BJ (cell line): ENCODE results near the gene MRPL2. TPM values are rescaled to one million over a fixed set of nuclear protein-coding genes. Genes with fewer than 3 reads are reported as not detected.
A peak's percentile ranks its signal among the peaks of the same experiment; 100 is the strongest.

Experiments
- CTCF ChIA-PET: fragments of 350-600 bp; formaldehyde crosslinking; extraction: SDS; loops from one replicate; lab custom pipeline; 2021; ENCODE audit warnings: antibody characterized with exemption, inconsistent platforms; lab: Yijun Ruan, JAX
- POLR2A ChIA-PET: fragments of 300-600 bp; sonication (Branson Sonifier 250); formaldehyde crosslinking; extraction: SDS; loops from one replicate; lab custom pipeline; 2021; ENCODE audit warnings: antibody characterized with exemption; lab: Charles Lee
- DNase-seq: peaks from one replicate; pipeline ENCODE4 v3.0.0-alpha.2; 2011; ENCODE audit warnings: low read depth
- H3K27me3 ChIP-seq: 2 replicates; pipeline ENCODE4 v1.6.0; 2011; ENCODE audit warnings: low read length; ENCODE audit not compliant: control insufficient read depth, insufficient read depth
- H3K36me3 ChIP-seq: 2 replicates; pipeline ENCODE4 v1.5.1; 2011; ENCODE audit warnings: low read length; ENCODE audit not compliant: control insufficient read depth, insufficient read depth
- H3K4me3 ChIP-seq: 2 replicates; pipeline ENCODE4 v1.5.1; 2011; ENCODE audit warnings: low read depth, mild to moderate bottlenecking, control low read depth, low read length
- polyA plus RNA-seq: library from polyadenylated mRNA; depleted of rRNA; stranded (reverse); fragments of >200 nt; gene quantifications from 2 replicates; pipeline ENCODE4 v1.2.3, GENCODE V29; 2011
- TF ChIP-seq, protein P1 (sequence below): IDR thresholded peaks from 2 replicates; pipeline ENCODE4 v1.5.1; 2011; ENCODE audit warnings: low read depth, mild to moderate bottlenecking, control low read depth, inconsistent platforms, low read length, moderate library complexity; ENCODE audit not compliant: insufficient read depth

Gene MRPL2
- polyA plus RNA-seq, 1 experiment, result 22.8 TPM

DNA sequence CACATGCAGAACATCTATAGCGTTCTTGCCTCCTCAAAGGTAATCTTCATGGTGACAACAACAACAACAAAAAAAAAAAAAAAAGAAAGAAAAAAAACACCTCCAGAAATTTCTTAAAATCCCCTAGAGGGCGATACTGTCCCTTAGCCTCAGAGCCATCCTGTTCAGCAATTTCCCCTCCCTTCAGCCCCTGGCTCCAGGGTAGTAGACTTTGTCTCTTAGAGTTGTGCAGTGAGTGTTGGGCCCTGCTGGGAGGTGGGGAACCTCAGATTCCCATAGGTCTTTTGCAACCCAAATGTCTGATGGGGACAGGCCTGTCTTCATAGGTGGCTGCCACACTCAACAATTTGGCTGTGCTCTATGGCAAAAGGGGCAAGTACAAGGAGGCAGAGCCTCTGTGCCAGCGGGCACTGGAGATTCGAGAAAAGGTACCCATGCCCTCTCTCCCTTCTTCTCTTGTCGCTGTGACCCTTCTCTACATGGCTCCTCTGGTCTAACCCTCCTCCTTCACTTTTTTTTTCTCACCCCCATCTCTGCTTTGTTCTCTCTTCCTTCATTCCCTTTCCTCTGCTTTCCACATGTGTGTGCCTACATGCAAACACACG is 10.9 kb upstream of the MRPL2 start:
- Histone ChIP-seq H3K36me3 (peaks cover 8% of the 10 kb centered on the region; the same call in 1 of the 2 replicates), H3K4me3 (no peak overlapping the region), H3K27me3 (no peaks in the 10 kb centered on the region)
- POLR2A ChIA-PET, result no interaction called here
- CTCF ChIA-PET, result interaction anchor here (0.6 to 3.8 kb wide), 11 partner anchors 10 to 77 kb away, joined by 3 to 39 read pairs (median 4); no protein-coding TSS in a partner anchor
- DNase-seq, result no peak
- TF ChIP-seq, protein P1, sequence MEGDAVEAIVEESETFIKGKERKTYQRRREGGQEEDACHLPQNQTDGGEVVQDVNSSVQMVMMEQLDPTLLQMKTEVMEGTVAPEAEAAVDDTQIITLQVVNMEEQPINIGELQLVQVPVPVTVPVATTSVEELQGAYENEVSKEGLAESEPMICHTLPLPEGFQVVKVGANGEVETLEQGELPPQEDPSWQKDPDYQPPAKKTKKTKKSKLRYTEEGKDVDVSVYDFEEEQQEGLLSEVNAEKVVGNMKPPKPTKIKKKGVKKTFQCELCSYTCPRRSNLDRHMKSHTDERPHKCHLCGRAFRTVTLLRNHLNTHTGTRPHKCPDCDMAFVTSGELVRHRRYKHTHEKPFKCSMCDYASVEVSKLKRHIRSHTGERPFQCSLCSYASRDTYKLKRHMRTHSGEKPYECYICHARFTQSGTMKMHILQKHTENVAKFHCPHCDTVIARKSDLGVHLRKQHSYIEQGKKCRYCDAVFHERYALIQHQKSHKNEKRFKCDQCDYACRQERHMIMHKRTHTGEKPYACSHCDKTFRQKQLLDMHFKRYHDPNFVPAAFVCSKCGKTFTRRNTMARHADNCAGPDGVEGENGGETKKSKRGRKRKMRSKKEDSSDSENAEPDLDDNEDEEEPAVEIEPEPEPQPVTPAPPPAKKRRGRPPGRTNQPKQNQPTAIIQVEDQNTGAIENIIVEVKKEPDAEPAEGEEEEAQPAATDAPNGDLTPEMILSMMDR, result peak; percentile 78

- Histone ChIP-seq H3K36me3 (peaks cover 7% of the 10 kb centered on the region; the same call in 1 of the 2 replicates), H3K27me3 (no peaks in the 10 kb centered on the region), H3K4me3 (no peak overlapping the region)
- ChIA-PET POLR2A (no interaction called here), CTCF (interaction anchor here (0.6 to 3.7 kb wide), 4 partner anchors 10 to 274 kb away, joined by 3 to 23 read pairs (median 4); no protein-coding TSS in a partner anchor)
- TF ChIP-seq, protein P1, result no peak
- DNase-seq, result no peak
These were observed 3.6 kb upstream of the MRPL2 start for GRCh38 chr6:43062818-43063217.

DNA sequence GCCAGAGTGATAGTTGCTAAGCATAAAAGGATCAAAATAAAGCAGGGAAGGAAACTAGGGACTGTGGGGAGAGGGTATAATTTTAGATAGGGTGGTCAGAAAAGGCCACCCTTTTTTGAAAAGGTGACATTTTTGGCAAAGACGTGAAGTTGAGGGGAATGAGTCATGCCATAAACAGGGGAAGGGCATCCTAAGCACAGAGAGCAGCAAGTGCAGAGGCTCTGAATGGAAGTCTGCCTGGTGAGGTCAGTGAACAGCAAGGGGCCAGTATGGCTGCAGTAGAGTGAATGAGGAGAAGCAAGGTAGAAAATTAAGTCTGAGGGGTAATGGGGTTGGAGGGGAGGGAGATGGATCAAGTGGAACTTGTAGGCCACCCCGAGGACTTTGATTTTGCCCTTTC is 2.6 kb upstream of the MRPL2 start:
- no peak for DNase-seq
- TF ChIP-seq, protein P1, result no peak
- CTCF ChIA-PET, result interaction anchor here (0.8 to 3.7 kb wide), 2 partner anchors 64 to 81 kb away, joined by 3 to 25 read pairs; no protein-coding TSS in a partner anchor
- POLR2A ChIA-PET, result no interaction called here
- no peak overlapping the region for H3K4me3 ChIP-seq
- no peaks in the 10 kb centered on the region for H3K27me3 ChIP-seq
- H3K36me3 ChIP-seq, result peaks cover 7% of the 10 kb centered on the region; the same call in 1 of the 2 replicates

- ChIA-PET CTCF (interaction anchor here (0.6 to 3.7 kb wide), 8 partner anchors 8 to 113 kb away, joined by 3 to 25 read pairs (median 4); no protein-coding TSS in a partner anchor), POLR2A (no interaction called here)
- no peak for DNase-seq
- no peaks in the 10 kb centered on the region for H3K27me3 ChIP-seq
- TF ChIP-seq, protein P1, result no peak
- peak overlapping the region; percentile 71; the same call in 1 of the 2 replicates for H3K4me3 ChIP-seq
- H3K36me3 ChIP-seq, result peaks cover 3% of the 10 kb centered on the region; the same call in 1 of the 2 replicates
These were observed 1.8 kb upstream of the MRPL2 start for GRCh38 chr6:43060755-43061633.
